H9 (cell line): ENCODE measurements around the gene ZNF146. TPM values are rescaled to one million over a fixed set of nuclear protein-coding genes. Genes with fewer than 3 reads are reported as not detected.

ENCODE experiments used
- DNase-seq: peaks from one replicate; pipeline ENCODE4 v3.0.0-alpha.2; 2017
- H2AFZ ChIP-seq: one replicate; pipeline ENCODE4 v1.6.1; 2013; ENCODE audit warnings: mild to moderate bottlenecking, low read length, control low read depth, moderate library complexity
- H2AK5ac ChIP-seq: 2 replicates; pipeline ENCODE4 v1.6.1; 2013; ENCODE audit warnings: low read length, control low read depth, mixed read lengths; ENCODE audit not compliant: insufficient read length
- H2BK120ac ChIP-seq: one replicate; pipeline ENCODE4 v1.6.1; 2013; ENCODE audit warnings: low read depth, mild to moderate bottlenecking, low read length, control low read depth, inconsistent platforms; ENCODE audit not compliant: poor library complexity, severe bottlenecking
- H2BK12ac ChIP-seq: 2 replicates; pipeline ENCODE4 v1.6.1; 2013; ENCODE audit warnings: low read length, control low read depth, mixed read lengths, low read depth; ENCODE audit not compliant: insufficient read length
- H2BK15ac ChIP-seq: 2 replicates; pipeline ENCODE4 v1.6.1; 2013; ENCODE audit warnings: low read depth, low read length, control low read depth
- H2BK20ac ChIP-seq: one replicate; pipeline ENCODE4 v1.6.1; 2013; ENCODE audit warnings: low read depth, mild to moderate bottlenecking, low read length, control low read depth, inconsistent platforms; ENCODE audit not compliant: poor library complexity, severe bottlenecking
- H2BK5ac ChIP-seq: 2 replicates; pipeline ENCODE4 v1.6.1; 2013; ENCODE audit warnings: low read length, control low read depth, mixed read lengths; ENCODE audit not compliant: insufficient read length
- H3K14ac ChIP-seq: 2 replicates; pipeline ENCODE4 v1.6.1; 2013; ENCODE audit warnings: low read length, control low read depth; ENCODE audit not compliant: insufficient read depth
- H3K18ac ChIP-seq: 2 replicates; pipeline ENCODE4 v1.6.1; 2013; ENCODE audit warnings: low read depth, mild to moderate bottlenecking, mixed read lengths, low read length, control low read depth; ENCODE audit not compliant: insufficient read length
- H3K23ac ChIP-seq: 2 replicates; pipeline ENCODE4 v1.6.1; 2013; ENCODE audit warnings: low read length, control low read depth, mixed read lengths, low read depth; ENCODE audit not compliant: insufficient read length
- H3K23me2 ChIP-seq: 2 replicates; pipeline ENCODE4 v1.6.1; 2013; ENCODE audit warnings: low read depth, mild to moderate bottlenecking, mixed read lengths, low read length, control low read depth; ENCODE audit not compliant: insufficient read length, poor library complexity, severe bottlenecking
- H3K27ac ChIP-seq: 2 replicates; pipeline ENCODE4 v1.5.1; 2013; ENCODE audit warnings: low read length, control low read depth, mixed read lengths, low read depth; ENCODE audit not compliant: insufficient read length
- H3K27me3 ChIP-seq: 2 replicates; pipeline ENCODE4 v1.6.1; 2013; ENCODE audit warnings: low read length, control low read depth, inconsistent platforms; ENCODE audit not compliant: insufficient read depth
- H3K4ac ChIP-seq: 2 replicates; pipeline ENCODE4 v1.6.1; 2013; ENCODE audit warnings: low read depth, mild to moderate bottlenecking, control low read depth, inconsistent platforms, low read length, moderate library complexity
- H3K4me1 ChIP-seq: 2 replicates; pipeline ENCODE4 v1.6.1; 2013; ENCODE audit warnings: low read length, control low read depth, inconsistent platforms; ENCODE audit not compliant: insufficient read depth
- H3K4me2 ChIP-seq: 2 replicates; pipeline ENCODE4 v1.6.1; 2013; ENCODE audit warnings: low read length, control low read depth, mixed read lengths; ENCODE audit not compliant: insufficient read length, insufficient read depth
- H3K56ac ChIP-seq: 2 replicates; pipeline ENCODE4 v1.6.1; 2013; ENCODE audit warnings: low read depth, mild to moderate bottlenecking, mixed read lengths, low read length, control low read depth; ENCODE audit not compliant: insufficient read length
- H3K79me1 ChIP-seq: 2 replicates; pipeline ENCODE4 v1.6.1; 2013; ENCODE audit warnings: low read depth, mild to moderate bottlenecking, moderate library complexity, low read length, control low read depth, inconsistent platforms; ENCODE audit not compliant: insufficient read depth, poor library complexity, severe bottlenecking
- H3K79me2 ChIP-seq: 2 replicates; pipeline ENCODE4 v1.6.1; 2013; ENCODE audit warnings: low read length, control low read depth, inconsistent platforms; ENCODE audit not compliant: insufficient read depth
- H3K9ac ChIP-seq: 2 replicates; pipeline ENCODE4 v1.6.1; 2013; ENCODE audit warnings: low read length, control low read depth, mixed read lengths; ENCODE audit not compliant: insufficient read length; ENCODE audit errors: extremely low read depth
- H3K9me3 ChIP-seq: one replicate; pipeline ENCODE4 v1.6.1; 2013; ENCODE audit warnings: low read depth, low read length, inconsistent platforms; ENCODE audit not compliant: control insufficient read depth
- H3T11ph ChIP-seq: one replicate; pipeline ENCODE4 v1.6.1; 2013; ENCODE audit warnings: mild to moderate bottlenecking, low read length, control low read depth, inconsistent platforms
- H4K20me1 ChIP-seq: one replicate; pipeline ENCODE4 v1.6.1; 2013; ENCODE audit not compliant: control insufficient read depth, insufficient read length, insufficient read depth
- H4K5ac ChIP-seq: 2 replicates; pipeline ENCODE4 v1.6.1; 2013; ENCODE audit warnings: low read depth, mild to moderate bottlenecking, mixed read lengths, low read length, control low read depth; ENCODE audit not compliant: insufficient read length
- H4K8ac ChIP-seq: replicated peaks from 2 replicates; pipeline ENCODE4 v1.6.1; 2013; ENCODE audit warnings: low read length, control low read depth, mixed read lengths, low read depth; ENCODE audit not compliant: insufficient read length
- H4K91ac ChIP-seq: 2 replicates; pipeline ENCODE4 v1.6.1; 2013; ENCODE audit warnings: low read depth, mild to moderate bottlenecking, moderate library complexity, mixed read lengths, low read length, control low read depth; ENCODE audit not compliant: insufficient read length
- H3K27ac Mint-ChIP-seq, 3 experiments: 2 replicates in 2 of 3; 3 replicates in 1 of 3; pipeline ENCODE4 v1.8.0; 2020 to 2021; ENCODE audit warnings: mixed read lengths in 3 of 3, mild to moderate bottlenecking in 1 of 3, moderate library complexity in 1 of 3
- H3K27me3 Mint-ChIP-seq: 2 replicates; pipeline ENCODE4 v1.8.0; 2021; ENCODE audit warnings: low read depth, mild to moderate bottlenecking, moderate library complexity, mixed read lengths
- H3K36me3 Mint-ChIP-seq, 3 experiments: 2 replicates in 2 of 3; 3 replicates in 1 of 3; pipeline ENCODE4 v1.8.0; 2020 to 2021; ENCODE audit warnings: low read depth in 3 of 3, mixed read lengths in 3 of 3; ENCODE audit not compliant: insufficient read depth in 1 of 3
- H3K4me1 Mint-ChIP-seq, 2 experiments: 2 replicates each; pipeline ENCODE4 v1.8.0; 2020; ENCODE audit warnings: mixed read lengths in 2 of 2
- H3K4me3 Mint-ChIP-seq, 2 experiments: 2 replicates in 1 of 2; 3 replicates in 1 of 2; pipeline ENCODE4 v1.8.0; 2020 to 2021; ENCODE audit warnings: mild to moderate bottlenecking in 2 of 2, mixed read lengths in 2 of 2, moderate library complexity in 1 of 2
- H3K9me3 Mint-ChIP-seq, 2 experiments: 2 replicates in 1 of 2; 3 replicates in 1 of 2; pipeline ENCODE4 v1.8.0; 2020; ENCODE audit warnings: mild to moderate bottlenecking in 2 of 2, mixed read lengths in 2 of 2, moderate library complexity in 1 of 2
- WGBS: extraction: QIAGEN DNeasy Blood & Tissue Kit; methylation state at CpG from one replicate; pipeline ENCODE4 v1.1.7; 2013; ENCODE audit warnings: missing lambda C conversion rate, low lambda C conversion rate, mixed read lengths; ENCODE audit not compliant: insufficient read length; ENCODE audit errors: extremely low coverage; 5-methylcytosine and 5-hydroxymethylcytosine counted together
- total RNA-seq: library from RNA; stranded (reverse); gene quantifications from 2 replicates; pipeline ENCODE4 v1.2.1, GENCODE V29; 2021
- TF ChIP-seq, protein P1 (sequence below): fragments of 200-600 bp; sonication (generic); conservative IDR thresholded peaks from 3 replicates; pipeline ENCODE4 v1.8.0; 2021; ENCODE audit warnings: antibody characterized with exemption, mild to moderate bottlenecking

The ZNF146 gene
- total RNA-seq, 1 experiment from 2014 or later: 166 TPM

DNA sequence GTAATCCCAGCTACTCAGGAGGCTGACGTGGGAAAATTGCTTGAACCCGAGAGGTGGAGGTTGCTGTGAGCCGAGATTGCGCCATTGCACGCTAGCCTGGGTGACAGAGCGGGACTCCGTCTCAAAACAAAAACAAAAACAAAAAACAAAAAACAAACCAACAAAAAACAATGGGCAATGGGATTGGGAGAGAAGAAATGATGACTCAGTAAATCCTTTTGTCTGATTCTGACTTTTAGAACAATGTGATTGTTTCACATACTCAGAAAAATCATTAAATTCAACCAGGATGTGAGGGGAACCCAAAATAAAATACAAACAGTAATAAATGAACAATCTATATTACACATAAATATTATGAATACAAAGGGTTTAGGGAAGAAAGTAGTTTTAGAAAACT, 5.5 kb upstream of the ZNF146 start:
- Histone ChIP-seq H4K5ac (no peak overlapping the region), H2BK12ac (no peak overlapping the region), H3K4me1 (no peaks in the 10 kb centered on the region), H4K20me1 (no peaks in the 10 kb centered on the region), H3K4ac (no peak overlapping the region), H3K79me1 (no peaks in the 10 kb centered on the region), H2BK120ac (no peak overlapping the region), H2AK5ac (no peak overlapping the region), H3K14ac (no peak overlapping the region), H2BK5ac (no peak overlapping the region), H3K9me3 (no peaks in the 10 kb centered on the region), H4K8ac (no peak overlapping the region), H3T11ph (no peak overlapping the region), H3K27ac (no peak overlapping the region), H4K91ac (no peak overlapping the region), H3K56ac (no peak overlapping the region), H3K9ac (no peak overlapping the region), H3K18ac (no peak overlapping the region), H3K23ac (no peak overlapping the region), H2AFZ (no peak overlapping the region), H3K27me3 (no peaks in the 10 kb centered on the region), H3K4me2 (no peak overlapping the region), H2BK20ac (no peak overlapping the region), H2BK15ac (no peak overlapping the region), H3K23me2 (peaks cover 4% of the 10 kb centered on the region), H3K79me2 (no peaks in the 10 kb centered on the region)
- WGBS: no CpG with 5 or more reads among the region's 7 CpGs
- Mint-ChIP-seq H3K4me3 (no peak overlapping the region), H3K27me3 (no peaks in the 10 kb centered on the region), H3K4me1 (peaks cover 0 to 2% of the 10 kb centered on the region in 2 experiments; a peak in 2 of 4 replicates), H3K9me3 (no peaks in the 10 kb centered on the region), H3K27ac (no peak overlapping the region), H3K36me3 (no peaks in the 10 kb centered on the region; a peak in 2 of 7 replicates)
- DNase-seq: no peak
- TF ChIP-seq, protein P1, sequence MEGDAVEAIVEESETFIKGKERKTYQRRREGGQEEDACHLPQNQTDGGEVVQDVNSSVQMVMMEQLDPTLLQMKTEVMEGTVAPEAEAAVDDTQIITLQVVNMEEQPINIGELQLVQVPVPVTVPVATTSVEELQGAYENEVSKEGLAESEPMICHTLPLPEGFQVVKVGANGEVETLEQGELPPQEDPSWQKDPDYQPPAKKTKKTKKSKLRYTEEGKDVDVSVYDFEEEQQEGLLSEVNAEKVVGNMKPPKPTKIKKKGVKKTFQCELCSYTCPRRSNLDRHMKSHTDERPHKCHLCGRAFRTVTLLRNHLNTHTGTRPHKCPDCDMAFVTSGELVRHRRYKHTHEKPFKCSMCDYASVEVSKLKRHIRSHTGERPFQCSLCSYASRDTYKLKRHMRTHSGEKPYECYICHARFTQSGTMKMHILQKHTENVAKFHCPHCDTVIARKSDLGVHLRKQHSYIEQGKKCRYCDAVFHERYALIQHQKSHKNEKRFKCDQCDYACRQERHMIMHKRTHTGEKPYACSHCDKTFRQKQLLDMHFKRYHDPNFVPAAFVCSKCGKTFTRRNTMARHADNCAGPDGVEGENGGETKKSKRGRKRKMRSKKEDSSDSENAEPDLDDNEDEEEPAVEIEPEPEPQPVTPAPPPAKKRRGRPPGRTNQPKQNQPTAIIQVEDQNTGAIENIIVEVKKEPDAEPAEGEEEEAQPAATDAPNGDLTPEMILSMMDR: no peak
